LHCN-M2 (cell line): ENCODE measurements around the gene LHB. TPM values are rescaled to one million over a fixed set of nuclear protein-coding genes. Genes with fewer than 3 reads are reported as not detected.
A peak's percentile ranks its signal among the peaks of the same experiment; 100 is the strongest.
"Not testable (repeated sequence)": the region's sequence is repeated elsewhere in the genome, so short reads cannot be mapped to it uniquely, and the experiment has no call there.

Source experiments
- DNase-seq: peaks from one replicate; pipeline ENCODE4 v3.0.0-alpha.2; 2012; ENCODE audit warnings: low read depth
- polyA plus RNA-seq: library from polyadenylated mRNA; unstranded; fragments of >200 nt; gene quantifications from one replicate; pipeline ENCODE4 v1.2.1, GENCODE V29; 2012; ENCODE audit warnings: missing spikeins
- total RNA-seq: library from RNA; depleted of rRNA; stranded (reverse); fragments of >200 nt; gene quantifications from 2 replicates; pipeline ENCODE4 v1.2.3, GENCODE V29; 2014; rRNA removed

LHB gene
- not detected in 2 replicates for total RNA-seq
- 0.46 TPM for polyA plus RNA-seq

- DNase-seq = no peak
These were observed at the start of gene LHB for GRCh38 chr19:49017041-49017665. Gene LHB (minus strand): TSS chr19:49017091. CDS start chr19:49017081, 10 bp downstream.

- DNase-seq = no peak
These were observed 49.1 kb upstream of the LHB start for GRCh38 chr19:49065905-49066512.

DNA sequence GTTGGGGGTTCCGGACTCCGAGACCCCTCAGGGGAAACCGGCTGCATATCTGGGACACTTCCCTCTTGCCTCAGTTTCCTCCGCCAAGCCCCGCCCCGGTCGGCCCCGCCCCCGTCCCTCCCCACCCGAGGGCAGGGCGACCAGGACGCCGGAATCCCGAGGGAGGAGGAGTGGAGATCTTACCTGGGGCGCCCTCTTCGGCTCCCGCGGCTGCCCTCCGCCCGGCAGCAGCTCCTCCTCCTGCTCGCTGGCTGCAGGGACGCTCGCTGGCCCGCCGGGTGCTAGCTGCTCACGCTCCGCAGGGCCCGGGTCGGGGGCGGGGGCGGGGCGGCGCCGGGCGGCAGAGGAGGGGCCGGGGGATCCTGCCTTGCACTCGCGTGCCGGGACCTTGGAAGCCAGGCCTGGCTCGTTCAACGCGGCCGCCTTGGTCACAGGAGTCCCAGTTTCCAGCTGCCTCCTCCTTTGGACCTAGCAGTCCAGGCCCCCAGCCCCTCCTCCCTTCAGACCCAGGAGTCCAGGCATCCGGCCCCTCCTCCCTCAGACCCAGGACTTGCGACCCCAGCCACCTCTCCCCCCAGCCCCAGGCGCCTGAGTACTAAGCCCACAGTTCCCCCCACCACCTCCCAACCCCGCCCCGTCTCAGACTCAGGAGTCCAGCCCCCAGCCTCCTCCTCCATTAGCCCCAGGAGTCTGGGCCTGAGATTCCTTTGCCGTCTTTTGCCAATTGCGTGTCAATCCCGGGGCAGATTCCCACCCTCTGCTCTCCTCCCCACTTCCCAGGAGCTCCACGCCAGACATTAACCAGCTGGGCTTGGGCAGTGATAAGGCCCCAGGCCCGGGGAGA is 48.1 kb upstream of the LHB start, which contains the start of gene NTF4:
NTF4 (minus strand) TSS at position 51 of the 844 bp plus-strand sequence. CDS start 2,821 bp downstream, outside the sequence.
- no peak for DNase-seq

DNA sequence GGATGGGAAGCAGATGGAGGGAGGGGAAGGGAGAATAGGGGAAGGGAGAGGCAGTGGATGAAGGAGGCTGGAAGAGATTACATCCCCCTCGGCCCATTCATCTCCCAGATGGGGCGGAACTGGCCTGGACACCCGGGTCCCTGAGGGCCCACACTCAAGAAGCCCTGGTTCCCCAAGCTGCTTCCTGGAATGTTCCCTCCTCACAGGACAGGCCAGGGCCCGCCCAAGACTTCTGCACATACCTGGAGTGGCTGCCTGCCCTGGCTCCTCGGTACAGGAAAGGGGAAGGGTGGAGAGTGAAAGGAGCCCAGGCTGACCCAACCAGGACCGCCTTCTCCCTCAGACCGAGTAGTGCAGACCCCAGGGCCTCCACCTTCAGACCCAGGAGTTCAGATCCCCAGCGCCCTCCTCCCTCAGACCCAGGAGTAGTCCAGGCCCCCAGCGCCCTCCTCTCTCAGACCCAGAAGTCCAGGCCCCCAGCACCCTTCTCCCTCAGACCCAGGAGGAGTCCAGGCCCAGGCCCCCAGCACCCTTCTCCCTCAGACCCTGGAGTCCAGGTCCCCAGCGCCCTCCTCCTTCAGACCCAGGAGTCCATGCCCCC is 47.2 kb upstream of the LHB start:
- no peak for DNase-seq

GRCh38 chr19:49061445-49061844 is 44.6 kb upstream of the LHB start:
- DNase-seq = no peak

- no peak for DNase-seq
These were observed 44.1 kb upstream of the LHB start for GRCh38 chr19:49061000-49061399.

GRCh38 chr19:49059053-49059452 is 42.2 kb upstream of the LHB start:
- no peak for DNase-seq

GRCh38 chr19:49058562-49058961 is 41.7 kb upstream of the LHB start:
- no peak for DNase-seq

GRCh38 chr19:49057636-49058234 is 40.8 kb upstream of the LHB start, which contains the start of gene CGB7:
Gene CGB7 (minus strand): TSS chr19:49057749. CDS start chr19:49055375, 2,374 bp downstream.
- DNase-seq = peak; percentile 58

DNA sequence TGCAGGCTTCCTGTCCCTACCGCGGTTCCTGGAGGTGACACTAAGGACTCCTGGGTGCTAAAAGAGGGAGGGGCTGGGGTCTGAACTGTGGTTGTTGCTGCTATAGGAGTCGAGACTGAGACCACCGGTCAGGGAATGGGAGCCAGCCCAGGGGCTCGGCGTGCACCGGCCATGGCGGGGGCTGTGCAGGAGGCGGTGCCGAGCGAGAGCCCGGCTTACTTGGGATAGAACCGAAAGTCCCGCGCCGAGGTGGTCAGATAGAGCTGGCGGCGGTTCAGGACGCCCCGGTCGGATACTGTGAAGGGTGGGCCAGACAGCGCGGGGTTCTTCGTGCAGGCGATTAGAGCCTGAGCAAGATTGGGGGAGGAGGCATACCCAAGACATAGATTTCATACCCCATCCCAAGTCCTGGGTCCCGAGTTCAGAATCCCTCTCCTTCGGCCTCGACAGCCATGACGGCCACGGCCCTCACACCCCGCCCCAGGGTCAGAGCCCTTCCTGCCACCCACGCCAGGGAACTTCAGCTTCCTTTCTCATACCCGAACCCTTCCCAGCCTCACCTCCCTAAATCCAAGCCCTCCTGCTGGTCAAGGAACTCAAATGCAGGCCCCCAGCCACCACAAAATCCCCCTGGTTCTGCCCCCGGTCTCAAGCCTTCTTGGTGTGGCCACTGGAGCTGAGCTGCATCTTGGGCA is 40.2 kb upstream of the LHB start:
- not testable (repeated sequence) for DNase-seq

GRCh38 chr19:49056101-49056901 is 39.4 kb upstream of the LHB start:
- DNase-seq = peak; percentile 46

DNA sequence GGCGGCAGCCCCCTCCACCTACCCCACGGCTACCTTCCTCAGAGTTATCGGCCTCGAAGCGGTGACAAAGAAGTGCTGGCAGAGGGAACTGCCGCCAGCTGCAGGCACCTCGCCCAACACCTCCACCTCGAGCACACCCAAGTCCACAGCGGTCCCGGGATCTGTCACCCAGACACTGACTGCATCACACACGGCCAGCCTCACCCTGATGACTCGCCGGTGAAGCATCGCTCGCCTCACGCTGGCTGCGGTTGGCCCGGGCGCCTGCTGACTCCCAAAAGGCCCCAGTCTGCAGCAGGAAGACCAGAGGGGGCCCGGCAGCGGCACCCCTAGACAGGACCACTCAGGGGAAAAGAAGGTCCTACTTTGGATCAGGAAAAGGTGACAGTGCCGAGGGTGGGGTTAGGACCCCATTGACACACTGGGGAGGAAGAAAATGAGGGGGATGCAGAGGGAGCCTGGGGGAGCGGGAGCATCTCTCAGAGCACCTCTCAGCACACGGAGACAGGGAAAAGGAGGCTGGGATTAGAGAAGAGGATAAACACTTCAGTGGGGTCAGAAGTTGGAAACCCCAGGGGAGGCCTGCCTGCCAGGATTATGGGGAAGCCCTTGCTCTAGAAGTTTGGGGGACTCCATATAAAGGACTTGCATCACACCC is 33.6 kb upstream of the LHB start:
- peak; percentile 69 for DNase-seq

DNA sequence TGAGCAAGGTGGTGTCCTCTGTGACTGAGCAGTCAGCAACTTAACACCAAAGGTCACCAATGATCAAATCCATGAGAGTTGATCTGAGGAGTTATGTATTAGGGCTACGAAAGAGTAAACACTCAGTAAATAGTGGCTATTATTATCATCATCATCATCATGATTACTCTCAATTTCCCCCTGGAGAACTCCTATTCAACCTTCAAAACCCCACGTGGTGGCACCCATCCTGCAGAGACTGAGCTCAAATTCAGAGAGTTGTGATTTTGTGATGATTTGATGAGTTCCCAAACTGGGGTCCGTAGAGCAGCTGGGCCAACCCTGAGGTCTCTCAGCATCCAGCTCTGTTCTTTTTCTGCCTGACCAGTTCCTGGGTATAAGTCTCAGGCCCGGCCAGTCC is 32.9 kb upstream of the LHB start:
- not testable (repeated sequence) for DNase-seq

- DNase-seq = not testable (repeated sequence)
These were observed 32.1 kb upstream of the LHB start, which contains the start of gene CGB8 for GRCh38 chr19:49049011-49049410. Gene CGB8 (minus strand): TSS chr19:49049111. CDS start chr19:49048739, 372 bp downstream.

GRCh38 chr19:49043548-49043947 is 26.7 kb upstream of the LHB start, which contains the start of gene CGB5:
Gene CGB5 (plus strand): TSS chr19:49043848. CDS start chr19:49044210, 362 bp downstream.
- DNase-seq = not testable (repeated sequence)

- DNase-seq = not testable (repeated sequence)
These were observed 25.8 kb upstream of the LHB start for GRCh38 chr19:49042666-49043065.

DNA sequence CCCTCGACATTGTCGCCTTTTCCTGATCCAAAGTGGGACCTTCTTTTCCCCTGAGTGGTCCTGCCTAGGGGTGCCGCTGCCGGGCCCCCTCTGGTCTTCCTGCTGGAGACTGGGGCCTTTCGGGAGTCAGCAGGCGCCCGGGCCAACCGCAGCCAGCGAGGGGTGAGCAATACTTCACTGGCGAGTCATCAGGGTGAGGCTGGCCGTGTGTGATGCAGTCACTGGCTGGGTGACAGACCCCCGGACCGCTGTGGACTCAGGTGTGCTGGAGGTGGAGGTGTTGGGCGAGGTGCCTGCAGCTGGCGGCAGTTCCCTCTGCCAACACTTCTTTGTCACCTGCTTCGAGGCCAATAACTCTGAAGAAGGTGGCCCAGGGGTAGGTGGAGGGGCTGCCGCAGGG is 25.3 kb upstream of the LHB start:
- no peak for DNase-seq

DNA sequence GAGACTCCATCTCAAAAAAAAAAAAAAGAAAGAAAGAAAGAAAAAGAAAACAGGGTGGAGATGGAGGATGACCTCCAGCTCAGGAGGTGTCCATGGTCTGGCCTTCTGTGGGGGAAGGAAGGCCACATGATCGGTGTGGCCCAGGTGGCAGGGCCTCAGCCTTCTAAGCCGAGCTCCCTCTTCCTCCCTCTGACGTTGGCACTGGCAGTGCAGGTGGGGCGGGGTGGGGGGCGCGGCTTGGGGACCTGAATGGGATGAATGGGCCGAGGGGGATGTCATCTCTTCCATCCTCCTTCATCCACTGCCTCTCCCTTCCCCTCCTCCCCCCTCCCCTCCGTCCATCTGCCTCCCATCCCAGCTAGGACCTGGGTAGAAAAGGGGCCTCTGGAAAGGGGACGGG is 22.8 kb upstream of the LHB start:
- DNase-seq = not testable (repeated sequence)
